Measurements from ENCODE around the gene PARVB.

- no peak for TF ChIP-seq YY1 (IDR thresholded peaks at IDR 0.05; ENCODE audit: insufficient read depth, insufficient read length)
- TF ChIP-seq SUZ12 (IDR thresholded peaks at IDR 0.05; ENCODE audit: extremely low read depth, insufficient read depth, insufficient read length) = no peak
Observed at GRCh38 chr22:44187652-44188230, 163.6 kb downstream of the PARVB start.

All from NT2/D1 (cell line).